Pancreas (tissue), 10 donors: Measurements from ENCODE around the gene PKD2. TPM values are rescaled to one million over a fixed set of nuclear protein-coding genes. Genes with fewer than 3 reads are reported as not detected.
"Not testable (repeated sequence)": the region's sequence is repeated elsewhere in the genome, so short reads cannot be mapped to it uniquely, and the experiment has no call there.

Experiments
- ATAC-seq, 4 donors: fragments of 200-7000 bp; cut with Tn5 transposase; one replicate each; pipeline versions ENCODE4 v1.8.0 to v1.9.1; 2020; ENCODE audit warnings: mild to moderate bottlenecking in 4 of 4, moderate library complexity in 4 of 4
- DNase-seq, 6 donors: peaks; one replicate each; pipeline ENCODE4 v3.0.0-alpha.2; 2020
- FAIRE-seq: peaks from 2 replicates; lab custom pipeline; 2012; peaks lifted over from hg19 to GRCh38; lab: Jason Lieb, UNC
- H3K27ac ChIP-seq, 4 donors: fragments of 200-600 bp; sonication (generic); 1 replicate in 3 of 4; 2 replicates in 1 of 4; pipeline versions ENCODE4 v1.5.0 to v1.8.0; 2020
- H3K27me3 ChIP-seq, 4 donors: fragments of 200-600 bp; one replicate each; pipeline ENCODE4 v1.8.0; 2021
- H3K36me3 ChIP-seq, 3 donors: fragments of 200-600 bp; sonication (generic) in 1 of 3; one replicate each; pipeline versions ENCODE4 v1.5.0 to v1.8.0; 2020 to 2021
- H3K4me1 ChIP-seq, 3 donors: fragments of 200-600 bp; one replicate each; pipeline ENCODE4 v1.8.0; 2021
- H3K4me3 ChIP-seq, 4 donors: fragments of 200-600 bp; sonication (generic) in 2 of 4; one replicate each; pipeline versions ENCODE4 v1.5.0 to v1.8.0; 2020 to 2021
- H3K9me3 ChIP-seq, 4 donors: fragments of 200-600 bp; one replicate each; pipeline ENCODE4 v1.8.0; 2021
- WGBS, 2 donors: extraction: QIAGEN DNeasy Blood & Tissue Kit; methylation state at CpG; one replicate each; pipeline ENCODE4 v1.1.7; 2013; 5-methylcytosine and 5-hydroxymethylcytosine counted together
- intact Hi-C, 3 donors: fragments of 100-400 bp; cut with DNase I; formaldehyde crosslinking; loops; one replicate each; pipeline versions ENCODE4 v1.11.1 to v1.14.2; 2022
- polyA plus RNA-seq, 2 donors: library from polyadenylated mRNA; stranded (reverse); fragments of 200-250 nt; gene quantifications; one replicate each; pipeline ENCODE4 v1.2.3, GENCODE V29; 2013
- total RNA-seq, 6 donors: library from RNA; stranded (reverse); fragmentation: NEBNext Ultra II Directional in 4 of 6; extraction: Animal tissue kit (Norgen Biotek cat#: 25700) in 4 of 6; gene quantifications; one replicate each; pipeline versions ENCODE4 v1.2.1 to v1.2.4, GENCODE V29; 2021 to 2023
- TF ChIP-seq, protein P1 (sequence below), 4 donors: fragments of 200-600 bp; sonication (generic) in 3 of 4; IDR thresholded peaks; one replicate each; pipeline versions ENCODE4 v1.5.0 to v1.8.0; 2021; ENCODE audit warnings: antibody characterized with exemption in 4 of 4
- donor health status: healthy with polysubstance abuse.
- donor health status: DM: no; HTN: no; CAD: no; lungs with moderate emphysema.
- donor health status: DM: no; HTN: no; CAD: no.
- donor health status: control.
- donor health status: control.
- donor health status: Bipolar disorder and iron deficiency.
- donor health status: DM: yes; HTN: yes; CAD: no.
- donor health status: DM: no; HTN: no; CAD: no.
- donor health status: DM: no; HTN: no; CAD: no.
- donor health status: DM: yes; HTN: yes; CAD: no.

The PKD2 gene
- total and polyA plus RNA-seq, 8 donors = 7.6 to 21.6 (median 11.5) TPM

DNA sequence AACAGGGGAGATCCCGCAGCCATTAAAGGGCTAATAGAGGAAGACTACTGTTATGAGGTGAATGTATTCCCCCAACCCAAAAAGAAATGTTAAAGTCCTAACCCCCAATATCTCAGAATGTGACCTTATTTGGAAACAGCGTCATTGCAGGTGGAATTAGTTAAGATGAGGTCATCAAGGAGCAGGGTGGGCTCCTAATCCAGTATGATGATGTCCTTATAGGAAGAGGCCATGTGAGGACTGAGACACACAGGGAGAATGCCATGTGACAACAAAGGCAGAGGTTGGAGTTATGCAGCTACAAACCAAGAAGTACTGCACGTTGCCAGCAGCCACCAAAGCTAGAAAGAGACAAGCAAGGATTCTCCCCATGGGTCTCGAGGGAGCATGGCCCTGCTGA is 17.7 kb upstream of the PKD2 start:
- Histone ChIP-seq H3K9me3 (no peaks in the 10 kb centered on the region), H3K36me3 (no peaks in the 10 kb centered on the region), H3K4me1 (peaks cover 0 to 3% (median 0%) of the 10 kb centered on the region in 3 donors), H3K4me3 (no peak overlapping the region), H3K27ac (no peak overlapping the region), H3K27me3 (no peaks in the 10 kb centered on the region)
- WGBS, 2 donors = 83 to 88% methylated on average over 4 of the region's 4 CpGs
- ATAC-seq = no peak
- TF ChIP-seq, protein P1, sequence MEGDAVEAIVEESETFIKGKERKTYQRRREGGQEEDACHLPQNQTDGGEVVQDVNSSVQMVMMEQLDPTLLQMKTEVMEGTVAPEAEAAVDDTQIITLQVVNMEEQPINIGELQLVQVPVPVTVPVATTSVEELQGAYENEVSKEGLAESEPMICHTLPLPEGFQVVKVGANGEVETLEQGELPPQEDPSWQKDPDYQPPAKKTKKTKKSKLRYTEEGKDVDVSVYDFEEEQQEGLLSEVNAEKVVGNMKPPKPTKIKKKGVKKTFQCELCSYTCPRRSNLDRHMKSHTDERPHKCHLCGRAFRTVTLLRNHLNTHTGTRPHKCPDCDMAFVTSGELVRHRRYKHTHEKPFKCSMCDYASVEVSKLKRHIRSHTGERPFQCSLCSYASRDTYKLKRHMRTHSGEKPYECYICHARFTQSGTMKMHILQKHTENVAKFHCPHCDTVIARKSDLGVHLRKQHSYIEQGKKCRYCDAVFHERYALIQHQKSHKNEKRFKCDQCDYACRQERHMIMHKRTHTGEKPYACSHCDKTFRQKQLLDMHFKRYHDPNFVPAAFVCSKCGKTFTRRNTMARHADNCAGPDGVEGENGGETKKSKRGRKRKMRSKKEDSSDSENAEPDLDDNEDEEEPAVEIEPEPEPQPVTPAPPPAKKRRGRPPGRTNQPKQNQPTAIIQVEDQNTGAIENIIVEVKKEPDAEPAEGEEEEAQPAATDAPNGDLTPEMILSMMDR (IDR thresholded peaks at IDR 0.05) = no peak
- intact Hi-C loops = loop anchor here in 2 of 3 donors (5.0 to 10.0 kb wide), 2 partner anchors 137 to 305 kb away; no protein-coding TSS in a partner anchor
- FAIRE-seq = no peak
- no peak for DNase-seq

DNA sequence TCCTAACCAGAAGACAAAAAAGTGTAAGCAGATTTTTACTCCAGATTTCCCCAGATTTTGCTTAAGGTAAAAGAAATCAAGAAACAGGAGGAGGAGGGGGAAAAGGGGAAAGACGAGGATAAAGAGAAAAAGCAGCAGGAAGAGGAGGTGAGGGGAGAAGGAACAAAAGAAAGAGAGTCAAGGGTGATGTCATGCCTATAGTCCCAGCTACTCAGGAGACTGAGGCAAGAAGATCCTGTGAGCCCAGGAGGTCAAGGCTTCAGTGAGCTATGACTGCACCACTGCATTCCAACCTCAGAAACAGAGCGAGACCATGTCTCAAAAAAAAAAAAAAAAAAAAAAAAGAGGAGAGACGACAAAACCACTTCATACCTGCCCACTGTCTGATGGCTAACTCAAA is 12.0 kb upstream of the PKD2 start:
- FAIRE-seq = no peak

DNA sequence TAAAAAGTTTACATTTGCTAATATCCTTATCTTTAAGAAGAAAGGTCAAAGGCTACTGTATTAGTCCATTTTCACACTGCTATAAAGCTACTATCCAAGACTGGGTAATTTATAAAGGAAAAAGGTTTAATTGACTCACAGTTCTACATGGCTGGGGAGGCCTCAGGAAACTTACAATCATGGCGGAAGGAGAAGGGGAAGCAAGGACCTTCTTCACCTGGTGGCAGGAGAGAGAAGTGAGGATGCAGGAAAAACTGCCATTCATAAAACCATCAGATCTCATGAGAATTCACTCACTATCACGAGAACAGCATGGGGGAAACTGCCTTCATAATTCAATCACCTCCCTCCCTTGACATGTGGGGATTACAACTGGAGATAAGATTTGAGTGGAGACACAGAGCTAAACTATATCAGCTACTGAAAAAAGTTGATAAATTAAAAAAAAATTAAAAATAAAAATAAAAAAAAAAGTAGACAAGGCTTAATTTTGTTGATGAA is 8.2 kb upstream of the PKD2 start:
- WGBS, 2 donors = 79 to 82% methylated on average over 2 of the region's 2 CpGs
- H3K36me3 ChIP-seq, H3K4me3 ChIP-seq, FAIRE-seq, ATAC-seq, intact Hi-C loops, H3K27me3 ChIP-seq, DNase-seq, H3K4me1 ChIP-seq, H3K27ac ChIP-seq, H3K9me3 ChIP-seq: not testable (repeated sequence)

More for the DNA sequence above, 12.0 kb upstream of the PKD2 start:
- 67 to 89% methylated on average over 3 of the region's 3 CpGs for WGBS, 2 donors
- Histone ChIP-seq H3K4me1 (no peaks in the 10 kb centered on the region), H3K36me3 (no peaks in the 10 kb centered on the region), H3K4me3 (no peak overlapping the region), H3K9me3 (no peaks in the 10 kb centered on the region), H3K27me3 (no peaks in the 10 kb centered on the region), H3K27ac (no peak overlapping the region)
- intact Hi-C loops = no loop called here
- no peak for ATAC-seq
- no peak for DNase-seq
- TF ChIP-seq, protein P1 (IDR thresholded peaks at IDR 0.05) = no peak

DNA sequence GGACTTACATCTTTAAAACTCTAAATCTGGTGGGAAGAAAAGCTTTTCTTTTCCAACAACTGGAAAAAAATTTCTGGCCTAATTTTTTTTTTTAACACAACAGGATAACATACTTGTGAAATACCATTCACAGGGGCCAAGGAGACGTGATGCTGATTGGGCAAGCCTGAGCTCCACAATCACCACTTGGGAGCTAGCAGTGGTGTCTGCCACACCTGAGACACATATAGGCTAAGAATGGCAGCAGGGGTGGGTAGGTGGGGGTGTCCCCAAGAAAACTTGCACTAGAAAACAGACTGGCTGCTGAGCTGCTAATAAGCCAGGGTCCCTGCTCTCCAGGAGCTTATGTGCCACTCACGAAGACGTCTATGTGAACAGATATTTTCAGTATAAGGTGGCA is 5.6 kb upstream of the PKD2 start:
- Histone ChIP-seq H3K27me3 (no peaks in the 10 kb centered on the region), H3K4me3 (no peak overlapping the region), H3K9me3 (no peaks in the 10 kb centered on the region), H3K27ac (peak overlapping the region in 1 of 4 donors; percentile 15), H3K4me1 (no peaks in the 10 kb centered on the region), H3K36me3 (no peaks in the 10 kb centered on the region)
- TF ChIP-seq, protein P1 (IDR thresholded peaks at IDR 0.05) = no peak
- no peak for DNase-seq
- no peak for ATAC-seq
- intact Hi-C loops = no loop called here
- no peak for FAIRE-seq
- WGBS, 2 donors = 70 to 72% methylated on average over 3 of the region's 3 CpGs

DNA sequence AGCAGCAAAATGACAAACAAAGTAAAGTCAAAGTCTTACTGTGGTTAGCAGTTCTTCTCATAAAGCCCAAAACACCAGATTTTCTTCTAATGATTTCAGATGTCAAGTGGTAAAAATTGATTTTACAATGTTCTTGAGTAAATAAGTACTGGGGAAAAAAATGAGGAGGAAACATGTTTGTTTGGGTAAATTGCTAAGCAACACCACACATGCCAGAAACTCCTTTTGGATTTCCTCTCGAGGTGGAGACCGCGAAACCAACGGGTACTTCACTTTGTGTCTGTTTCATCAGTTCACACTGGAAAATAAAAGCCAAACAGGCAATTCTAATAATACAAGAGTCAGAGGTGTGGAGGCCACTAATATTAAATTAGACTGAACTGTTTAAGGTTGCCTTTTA is 4.6 kb upstream of the PKD2 start:
- TF ChIP-seq, protein P1 (IDR thresholded peaks at IDR 0.05) = no peak
- H3K36me3 ChIP-seq = no peaks in the 10 kb centered on the region
- no peak overlapping the region for H3K4me3 ChIP-seq
- ATAC-seq (no peak), DNase-seq (no peak), FAIRE-seq (no peak)
- no peaks in the 10 kb centered on the region for H3K27me3 ChIP-seq
- no peaks in the 10 kb centered on the region for H3K9me3 ChIP-seq
- H3K27ac ChIP-seq = peak overlapping the region in 2 of 4 donors; percentile 15 to 44
- intact Hi-C loops = no loop called here
- H3K4me1 ChIP-seq = no peaks in the 10 kb centered on the region
- 36 to 37% methylated on average over 4 of the region's 4 CpGs for WGBS, 2 donors
